WTC11 (cell line): ENCODE data around the gene CACNA2D4.

Experiments
- ATF3 ChIP-seq: sonication (generic); formaldehyde crosslinking; conservative IDR thresholded peaks from 2 replicates; pipeline ENCODE4 v1.8.1; 2022; ENCODE audit warnings: mild to moderate bottlenecking, missing genetic modification reagents
- CTCF ChIP-seq: fragments of 200-600 bp; IDR thresholded peaks from 2 replicates; pipeline ENCODE4 v1.8.0; 2022; ENCODE audit warnings: antibody characterized with exemption
- NFATC4 ChIP-seq: fragments of 250-450 bp; sonication (Bioruptor Pico); IDR thresholded peaks from 2 replicates; pipeline ENCODE4 v1.9.0; 2021; ENCODE audit warnings: mild to moderate bottlenecking
- ZBTB21 ChIP-seq: sonication (generic); formaldehyde crosslinking; IDR thresholded peaks from 2 replicates; pipeline ENCODE4 v1.8.1; 2023; ENCODE audit warnings: mild to moderate bottlenecking, missing genetic modification reagents, borderline replicate concordance

GRCh38 chr12:1841586-1842182, 76.8 kb downstream of the CACNA2D4 start:
- no peak for TF ChIP-seq NFATC4 (CRISPR knock-in tag)
- TF ChIP-seq CTCF: no peak
- no peak for TF ChIP-seq ATF3 (CRISPR knock-in tag)
- TF ChIP-seq ZBTB21 (CRISPR knock-in tag): no peak
